Stimulated activated naive CD8-positive, alpha-beta T cell treated with anti-CD3 and anti-CD28 coated beads, Interleukin-15, Interleukin-2, amounts not matched to agents 100 U/mL and 50 U/mL, for 24 hours (primary cell): ENCODE measurements around the gene KLHDC2.
"Not testable (repeated sequence)": the region's sequence is repeated elsewhere in the genome, so short reads cannot be mapped to it uniquely, and the experiment has no call there.

Experiments used
- ATAC-seq: fragments of 150-1000 bp; cut with Tn5 transposase; one replicate; pipeline ENCODE4 v1.10.0; 2021
- DNase-seq: peaks from one replicate; pipeline ENCODE4 v3.0.0; 2021

Gene KLHDC2

DNA sequence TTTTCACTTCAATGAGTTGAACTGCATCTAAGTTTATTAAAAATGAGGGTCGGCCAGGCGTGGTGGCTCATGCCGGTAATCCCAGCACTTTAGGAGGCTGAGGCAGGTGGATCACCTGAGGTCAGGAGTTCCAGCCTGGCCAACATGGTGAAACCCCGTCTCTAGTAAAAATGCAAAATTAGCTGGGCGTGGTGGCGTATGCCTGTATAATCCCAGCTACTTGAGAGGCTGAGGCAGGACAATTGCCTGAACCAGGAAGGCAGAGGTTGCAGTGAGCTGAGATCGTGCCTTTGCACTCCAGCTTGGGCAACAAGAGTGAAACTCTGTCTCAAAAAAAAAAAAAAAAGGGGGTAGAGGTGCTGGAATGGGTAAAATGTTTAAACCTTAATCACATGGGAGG is 13.1 kb downstream of the KLHDC2 start:
- not testable (repeated sequence) for DNase-seq, ATAC-seq

GRCh38 chr14:49783394-49784014 is 15.6 kb downstream of the KLHDC2 start:
- no peak for DNase-seq
- no peak for ATAC-seq

DNA sequence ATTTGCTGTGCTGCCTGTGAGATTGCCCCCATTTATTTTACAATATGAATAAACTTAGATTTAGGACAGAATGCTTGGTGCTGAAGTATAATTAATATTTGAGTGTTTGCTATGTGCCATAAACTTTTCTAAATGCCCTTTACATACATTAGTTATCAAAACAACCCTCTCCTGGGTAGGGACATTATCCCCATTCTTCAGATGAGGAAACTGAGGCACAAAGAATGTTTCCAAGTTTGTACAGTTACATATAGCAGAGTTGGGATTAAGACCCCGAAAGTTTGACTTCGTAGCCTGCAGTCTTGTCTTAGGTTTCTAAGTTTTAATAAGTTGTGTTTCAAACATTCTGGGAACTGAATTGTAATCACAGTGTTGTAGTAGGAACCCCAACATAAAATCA is 18.4 kb downstream of the KLHDC2 start:
- DNase-seq (no peak), ATAC-seq (no peak)

DNA sequence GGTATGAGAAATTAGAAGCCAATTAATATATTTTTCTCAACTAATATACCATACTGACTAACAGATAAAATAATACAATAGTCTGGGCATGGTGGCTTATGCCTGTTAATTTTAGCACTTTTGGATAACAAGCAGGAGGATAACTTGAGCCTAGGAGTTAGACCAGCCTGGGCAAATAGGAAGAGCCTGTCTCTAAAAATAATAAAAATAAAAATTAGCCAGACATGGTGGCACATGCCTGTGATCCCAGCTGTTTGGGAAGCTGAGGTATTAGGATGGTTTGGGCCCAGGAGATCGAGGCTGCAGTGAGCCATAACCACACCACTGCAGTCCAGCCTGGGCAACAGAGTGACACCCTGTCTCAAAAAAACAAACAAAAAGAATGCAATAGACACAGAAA is 24.7 kb downstream of the KLHDC2 start:
- ATAC-seq (no peak), DNase-seq (no peak)

DNA sequence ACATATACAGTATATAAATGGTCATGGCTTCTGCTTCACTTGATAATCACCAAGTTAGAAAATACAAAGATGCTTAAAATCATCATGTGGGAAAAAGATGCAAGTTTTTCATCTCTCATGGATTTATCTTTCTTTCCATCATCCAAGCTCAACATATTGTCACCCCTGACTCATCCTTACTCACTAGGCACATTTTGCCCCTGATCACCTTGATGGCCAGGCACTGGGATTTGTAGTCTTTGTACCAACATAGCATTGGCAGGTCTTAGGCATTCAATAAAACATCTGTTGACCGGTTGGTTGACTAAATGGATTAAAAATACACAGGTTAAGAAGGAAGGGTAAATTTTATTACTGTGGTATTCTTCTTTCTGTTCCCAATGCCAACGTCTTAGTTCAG is 28.1 kb downstream of the KLHDC2 start:
- ATAC-seq (no peak), DNase-seq (no peak)

- no peak for ATAC-seq
- no peak for DNase-seq
Measured at GRCh38 chr14:49808780-49809179, 40.8 kb downstream of the KLHDC2 start.

DNA sequence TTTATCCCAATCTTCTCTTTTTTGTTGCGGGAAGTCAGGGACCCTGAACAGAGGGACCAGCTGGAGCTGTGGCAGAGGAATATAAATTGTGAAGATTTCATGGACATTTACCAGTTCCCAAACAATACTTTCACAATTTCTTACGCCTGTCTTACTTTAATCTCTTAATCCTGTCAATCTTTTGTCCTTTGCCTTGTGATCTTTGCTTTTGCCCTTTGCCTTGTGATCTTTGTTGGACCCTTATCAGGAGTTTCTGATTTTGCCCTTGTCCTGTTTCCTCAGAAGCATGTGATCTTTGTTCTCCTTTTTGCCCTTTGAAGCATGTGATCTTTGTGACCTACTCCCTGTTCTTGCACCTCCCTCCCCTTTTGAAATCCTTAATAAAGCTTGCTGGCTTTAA is 48.2 kb downstream of the KLHDC2 start:
- DNase-seq, ATAC-seq: not testable (repeated sequence)

DNA sequence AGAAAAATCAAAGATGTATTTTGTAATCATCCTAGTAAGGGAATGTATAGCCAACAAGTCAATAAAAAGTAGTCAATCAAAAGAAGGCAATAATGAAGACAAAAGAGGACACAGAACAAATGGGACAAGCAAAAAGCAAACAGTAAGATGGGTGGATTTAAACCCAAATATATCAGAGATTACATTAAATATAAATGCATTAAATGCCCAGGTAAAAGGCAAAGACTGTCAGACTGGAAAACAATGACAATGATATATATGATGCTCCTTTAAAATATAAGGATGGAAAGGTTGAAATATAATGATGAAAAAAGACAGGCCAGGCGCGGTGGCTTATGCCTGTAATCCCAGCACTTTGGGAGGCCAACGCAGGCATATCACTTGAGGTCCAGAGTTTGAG is 48.9 kb downstream of the KLHDC2 start:
- DNase-seq = no peak

DNA sequence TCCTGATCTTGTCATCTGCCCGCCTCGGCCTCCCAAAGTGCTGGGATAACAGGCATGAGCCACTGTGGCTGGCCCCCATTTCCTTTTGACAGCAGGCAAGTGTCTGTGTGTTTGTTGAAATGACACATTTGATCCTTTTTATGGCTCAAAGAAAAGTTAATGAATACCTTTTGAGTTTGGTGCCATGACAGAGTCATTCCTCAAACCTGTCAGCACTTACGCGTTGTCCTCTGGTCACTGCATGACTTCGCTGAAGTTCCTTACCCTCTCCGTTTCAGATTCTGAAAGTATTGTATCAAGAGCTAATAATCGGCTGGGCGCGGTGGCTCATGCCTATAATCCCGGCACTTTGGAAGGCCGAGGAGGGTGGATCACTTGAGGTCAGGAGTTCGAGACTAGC is 52.2 kb downstream of the KLHDC2 start:
- DNase-seq = no peak
- ATAC-seq = no peak

More for the DNA sequence above, 48.9 kb downstream of the KLHDC2 start:
- ATAC-seq = no peak

DNA sequence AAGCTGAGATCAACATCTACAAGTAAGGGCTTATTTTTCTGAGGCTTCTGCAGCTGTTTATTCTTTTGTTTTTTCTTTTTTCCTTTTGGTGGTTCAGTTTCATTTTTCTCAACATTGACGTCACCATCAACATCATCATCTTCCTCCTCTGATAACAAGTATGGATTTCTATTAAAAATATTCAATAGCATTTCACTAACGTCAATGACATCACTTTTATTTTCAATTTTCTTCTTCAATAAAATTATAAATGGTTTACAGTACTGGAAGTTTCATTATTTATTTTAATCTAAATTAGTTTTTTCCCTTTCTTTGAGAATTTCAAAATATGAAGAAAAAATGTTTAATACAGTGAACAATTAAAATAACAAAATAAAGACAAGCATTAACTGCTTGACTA is 60.7 kb downstream of the KLHDC2 start:
- DNase-seq (no peak), ATAC-seq (no peak)
